ENCODE measurements around the gene JAZF1.

GRCh38 chr7:28168393-28169158 lies 12.0 kb downstream of the JAZF1 start:
- no peak for TF ChIP-seq EP300 (IDR thresholded peaks at IDR 0.05; ENCODE audit: borderline replicate concordance)
- no peak for TF ChIP-seq TAF1 (IDR thresholded peaks at IDR 0.05; ENCODE audit: low read depth)
- TF ChIP-seq RAD21 (IDR thresholded peaks at IDR 0.05; ENCODE audit: low read depth) = no peak
- no peak for TF ChIP-seq NFIC (IDR thresholded peaks at IDR 0.05)
- no peak for TF ChIP-seq CREB1 (IDR thresholded peaks at IDR 0.05; ENCODE audit: low read depth)
- TF ChIP-seq REST (IDR thresholded peaks at IDR 0.05; ENCODE audit: low read depth) = no peak
- TF ChIP-seq EGR1 (IDR thresholded peaks at IDR 0.05) = no peak
- no peak for TF ChIP-seq FOXM1 (IDR thresholded peaks at IDR 0.05; ENCODE audit: borderline replicate concordance, low read depth)
- no peak for TF ChIP-seq TEAD4 (IDR thresholded peaks at IDR 0.05)
